ENCODE data around the gene MRGPRD.

DNA sequence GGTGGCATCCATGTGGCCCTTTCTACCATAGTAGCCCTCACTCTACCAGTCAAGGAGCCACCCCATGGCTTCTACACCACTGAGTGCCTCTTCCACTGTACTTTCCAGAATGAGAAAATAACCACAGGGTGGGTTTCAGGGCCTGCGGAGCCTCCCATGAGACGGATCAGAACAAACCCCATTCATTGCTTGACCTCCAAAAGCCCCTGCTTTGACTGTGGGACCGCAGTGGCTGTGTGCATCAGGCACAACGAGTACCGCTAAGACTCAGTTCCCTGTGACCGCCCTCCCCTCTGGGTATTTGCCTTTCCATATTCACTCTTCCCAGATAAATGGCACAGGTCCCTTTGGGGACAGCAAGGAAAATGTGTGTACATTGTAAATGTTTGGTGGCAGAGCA, 43.7 kb upstream of the MRGPRD start:
- TF ChIP-seq, protein P1, sequence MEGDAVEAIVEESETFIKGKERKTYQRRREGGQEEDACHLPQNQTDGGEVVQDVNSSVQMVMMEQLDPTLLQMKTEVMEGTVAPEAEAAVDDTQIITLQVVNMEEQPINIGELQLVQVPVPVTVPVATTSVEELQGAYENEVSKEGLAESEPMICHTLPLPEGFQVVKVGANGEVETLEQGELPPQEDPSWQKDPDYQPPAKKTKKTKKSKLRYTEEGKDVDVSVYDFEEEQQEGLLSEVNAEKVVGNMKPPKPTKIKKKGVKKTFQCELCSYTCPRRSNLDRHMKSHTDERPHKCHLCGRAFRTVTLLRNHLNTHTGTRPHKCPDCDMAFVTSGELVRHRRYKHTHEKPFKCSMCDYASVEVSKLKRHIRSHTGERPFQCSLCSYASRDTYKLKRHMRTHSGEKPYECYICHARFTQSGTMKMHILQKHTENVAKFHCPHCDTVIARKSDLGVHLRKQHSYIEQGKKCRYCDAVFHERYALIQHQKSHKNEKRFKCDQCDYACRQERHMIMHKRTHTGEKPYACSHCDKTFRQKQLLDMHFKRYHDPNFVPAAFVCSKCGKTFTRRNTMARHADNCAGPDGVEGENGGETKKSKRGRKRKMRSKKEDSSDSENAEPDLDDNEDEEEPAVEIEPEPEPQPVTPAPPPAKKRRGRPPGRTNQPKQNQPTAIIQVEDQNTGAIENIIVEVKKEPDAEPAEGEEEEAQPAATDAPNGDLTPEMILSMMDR (conservative IDR thresholded peaks at IDR 0.05): no peak
- no peak for TF ChIP-seq ZFX (IDR thresholded peaks at IDR 0.05)
